ENCODE results near the gene METAP1D.
A peak's percentile ranks its signal among the peaks of the same experiment; 100 is the strongest.

Gene METAP1D

DNA sequence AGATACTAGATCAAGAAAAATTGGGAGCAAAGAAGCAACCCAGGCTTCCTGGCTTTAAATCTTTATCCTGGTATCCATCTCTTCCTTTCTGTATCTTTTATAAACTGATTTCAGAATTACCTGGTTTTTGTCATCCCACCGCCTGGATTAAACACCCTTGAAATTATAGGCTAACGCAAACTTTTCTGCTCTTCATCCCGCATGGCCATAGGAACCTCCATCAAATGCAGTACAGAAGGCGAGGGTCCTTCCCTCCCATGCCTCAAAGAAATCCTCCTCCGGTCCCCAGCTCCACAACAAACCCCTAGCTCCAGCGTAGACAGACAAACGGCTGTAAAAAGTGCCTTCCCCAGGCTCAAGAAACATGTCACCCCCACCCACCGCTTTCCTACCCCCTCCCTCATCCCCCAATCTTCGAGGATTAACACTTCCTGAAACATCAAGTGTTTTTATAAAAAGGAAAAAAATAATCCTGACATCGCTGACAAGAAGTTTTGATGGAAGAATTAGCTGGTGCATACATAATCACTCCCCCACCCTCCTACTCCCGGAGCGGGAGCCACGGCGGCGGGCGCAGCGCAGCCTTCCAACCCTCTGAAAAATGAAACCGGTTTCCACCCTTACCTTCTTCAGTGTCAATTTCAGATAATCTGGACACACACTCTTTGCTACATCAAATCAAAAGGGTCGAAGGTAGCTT is 93.1 kb downstream of the METAP1D start:
- Histone ChIP-seq H3K27ac (ENCODE audit: low read depth, low read length, severe bottlenecking) (no peak overlapping the region), H3K9me3 (ENCODE audit: control insufficient read depth, low read length) (no peaks in the 10 kb centered on the region), H3K4me1 (ENCODE audit: control insufficient read depth, insufficient read depth, low read length, poor library complexity, severe bottlenecking) (peaks cover 30% of the 10 kb centered on the region), H3K36me3 (ENCODE audit: control insufficient read depth, insufficient read depth, low read length) (no peaks in the 10 kb centered on the region), H3K4me3 (ENCODE audit: extremely low read depth, insufficient read depth, low read length, poor library complexity, severe bottlenecking) (no peak overlapping the region)
- WGBS, 2 experiments (ENCODE audit: insufficient coverage in 2 of 2) = 0 to 2% methylated on average over 3 to 7 of the region's 19 CpGs

DNA sequence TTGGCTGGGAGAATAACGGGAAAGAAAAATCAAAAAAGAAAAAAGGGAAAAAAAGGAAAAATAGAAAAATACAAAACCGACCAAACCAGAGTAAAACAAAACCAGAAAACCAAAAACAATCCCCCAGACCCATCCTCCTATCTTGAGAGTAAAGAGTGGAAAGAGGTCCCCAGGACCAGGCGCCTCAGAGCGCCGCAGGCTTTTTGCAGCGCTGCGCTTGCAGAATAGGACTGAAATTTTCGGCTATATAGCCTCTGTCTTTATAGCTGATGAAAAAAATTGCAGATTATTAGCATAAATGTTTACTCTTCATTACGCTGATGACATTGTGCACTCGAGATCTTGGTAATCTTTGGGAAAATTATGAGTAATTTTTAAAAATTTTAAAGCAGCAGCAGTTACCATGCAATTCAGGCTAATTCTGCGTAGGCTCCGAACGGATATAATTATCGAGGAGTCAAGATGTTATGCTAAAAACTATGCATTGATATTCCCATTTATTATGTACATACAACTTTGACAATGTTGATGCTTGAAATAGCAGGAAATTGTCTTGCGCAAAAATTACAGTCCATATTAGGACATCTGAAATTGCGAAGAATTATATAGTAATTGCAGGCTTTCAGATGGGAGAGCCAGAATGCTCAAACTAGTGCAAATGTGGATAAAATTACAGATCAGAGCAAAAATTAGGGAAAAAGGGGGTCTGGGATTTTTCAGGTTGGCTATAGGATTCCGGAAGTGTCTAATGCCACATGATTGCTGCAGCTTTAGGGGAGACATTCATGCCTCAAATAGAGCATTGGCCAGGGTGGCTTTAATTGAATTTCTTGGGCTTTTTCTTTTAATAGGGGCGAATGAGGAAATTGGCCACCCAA is 93.9 kb downstream of the METAP1D start:
- 0 to 3% methylated on average over 3 to 9 of the region's 18 CpGs for WGBS, 2 experiments (ENCODE audit: insufficient coverage in 2 of 2)
- Histone ChIP-seq H3K27ac (ENCODE audit: low read depth, low read length, severe bottlenecking) (peak overlapping the region; percentile 41), H3K4me1 (ENCODE audit: control insufficient read depth, insufficient read depth, low read length, poor library complexity, severe bottlenecking) (peaks cover 35% of the 10 kb centered on the region), H3K4me3 (ENCODE audit: extremely low read depth, insufficient read depth, low read length, poor library complexity, severe bottlenecking) (peak overlapping the region; percentile 45), H3K9me3 (ENCODE audit: control insufficient read depth, low read length) (no peaks in the 10 kb centered on the region), H3K36me3 (ENCODE audit: control insufficient read depth, insufficient read depth, low read length) (no peaks in the 10 kb centered on the region)

DNA sequence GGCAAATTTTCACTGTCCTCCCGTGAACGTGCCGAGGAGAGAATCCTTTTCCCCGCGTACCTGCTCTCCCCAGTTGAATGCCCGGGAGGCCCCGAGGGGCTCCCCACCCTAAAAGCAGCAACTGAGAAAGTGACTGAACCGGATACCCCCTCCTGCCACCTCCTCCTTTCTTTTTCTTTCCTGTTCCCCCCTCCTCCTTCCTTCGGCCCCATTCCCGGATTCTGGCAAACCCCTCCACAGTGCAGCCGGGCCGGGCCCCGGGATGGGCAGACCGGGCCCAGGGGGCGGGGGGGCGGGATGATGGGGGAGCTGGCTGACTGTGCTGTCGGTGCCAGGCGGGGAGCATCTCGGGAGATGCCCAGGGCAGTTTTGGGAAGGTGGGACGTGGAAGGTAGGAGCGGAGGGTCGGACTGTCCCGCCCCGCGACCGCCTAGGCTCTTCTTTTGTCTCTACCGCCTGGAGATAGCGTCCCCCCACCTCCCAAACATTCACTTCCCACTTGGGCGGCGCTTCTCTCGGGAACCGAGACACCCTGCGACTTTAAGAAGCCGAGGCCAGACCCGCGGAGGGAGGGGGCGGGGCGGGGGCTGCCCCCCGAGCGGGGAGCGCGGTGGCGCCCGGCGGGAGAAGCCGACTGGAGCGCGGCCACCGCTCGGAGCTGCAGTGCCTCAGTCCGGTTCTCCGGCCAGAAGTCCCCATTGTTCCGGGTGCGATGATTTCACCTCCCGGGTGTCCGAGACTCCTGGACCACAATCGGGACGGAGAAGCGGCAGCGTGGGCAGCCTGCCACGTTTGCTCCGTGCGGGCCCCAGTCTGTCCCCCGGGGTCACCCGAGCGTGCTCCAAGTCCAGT is 94.8 kb downstream of the METAP1D start:
- Histone ChIP-seq H3K36me3 (ENCODE audit: control insufficient read depth, insufficient read depth, low read length) (no peaks in the 10 kb centered on the region), H3K4me1 (ENCODE audit: control insufficient read depth, insufficient read depth, low read length, poor library complexity, severe bottlenecking) (peaks cover 37% of the 10 kb centered on the region), H3K9me3 (ENCODE audit: control insufficient read depth, low read length) (no peaks in the 10 kb centered on the region), H3K27ac (ENCODE audit: low read depth, low read length, severe bottlenecking) (peak overlapping the region; percentile 93), H3K4me3 (ENCODE audit: extremely low read depth, insufficient read depth, low read length, poor library complexity, severe bottlenecking) (peak overlapping the region; percentile 45)
- WGBS, 2 experiments (ENCODE audit: insufficient coverage in 2 of 2) = 0% methylated on average over 38 to 49 of the region's 66 CpGs

DNA sequence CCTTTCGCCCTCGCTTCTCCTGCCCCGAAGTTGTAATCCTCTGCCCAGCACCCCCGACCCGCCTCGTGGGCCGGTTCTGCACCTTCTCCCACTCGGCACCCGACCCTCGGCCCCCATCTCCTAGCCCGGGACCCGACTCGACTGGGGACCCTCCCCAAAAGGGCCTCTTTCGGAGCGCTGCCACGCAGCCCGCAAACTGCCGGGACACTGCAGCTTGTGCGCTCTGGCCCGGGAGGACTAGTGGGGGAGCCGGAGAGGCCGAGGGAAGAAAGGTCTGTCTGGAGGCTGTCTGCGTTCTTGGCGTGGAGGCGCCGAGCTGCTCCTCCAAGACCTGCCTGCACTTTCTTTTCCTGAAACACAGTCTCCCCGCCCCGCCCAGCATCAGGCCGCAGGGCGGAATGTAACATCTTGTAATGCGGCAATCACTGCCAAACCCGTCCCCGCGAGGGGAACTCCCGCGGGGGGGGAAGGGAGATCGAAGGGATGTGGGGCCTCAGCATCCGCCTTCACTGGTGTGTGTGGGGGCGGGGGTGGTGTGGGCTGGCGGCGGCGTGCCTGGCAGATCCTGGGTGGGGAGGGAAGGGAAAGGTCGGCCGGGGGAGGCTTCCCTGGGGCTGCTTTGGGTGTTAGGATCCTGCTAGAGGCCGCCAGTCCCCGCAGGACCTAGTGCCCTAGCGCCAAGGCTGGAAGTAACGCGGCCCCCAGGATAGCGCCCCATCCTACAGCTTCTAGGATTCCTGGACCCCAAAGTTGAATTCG is 95.6 kb downstream of the METAP1D start:
- Histone ChIP-seq H3K9me3 (ENCODE audit: control insufficient read depth, low read length) (no peaks in the 10 kb centered on the region), H3K36me3 (ENCODE audit: control insufficient read depth, insufficient read depth, low read length) (peaks cover 4% of the 10 kb centered on the region), H3K4me3 (ENCODE audit: extremely low read depth, insufficient read depth, low read length, poor library complexity, severe bottlenecking) (peak overlapping the region; percentile 45), H3K4me1 (ENCODE audit: control insufficient read depth, insufficient read depth, low read length, poor library complexity, severe bottlenecking) (peaks cover 38% of the 10 kb centered on the region), H3K27ac (ENCODE audit: low read depth, low read length, severe bottlenecking) (peak overlapping the region; percentile 93)
- 0% methylated on average over 31 to 38 of the region's 51 CpGs for WGBS, 2 experiments (ENCODE audit: insufficient coverage in 2 of 2)

DNA sequence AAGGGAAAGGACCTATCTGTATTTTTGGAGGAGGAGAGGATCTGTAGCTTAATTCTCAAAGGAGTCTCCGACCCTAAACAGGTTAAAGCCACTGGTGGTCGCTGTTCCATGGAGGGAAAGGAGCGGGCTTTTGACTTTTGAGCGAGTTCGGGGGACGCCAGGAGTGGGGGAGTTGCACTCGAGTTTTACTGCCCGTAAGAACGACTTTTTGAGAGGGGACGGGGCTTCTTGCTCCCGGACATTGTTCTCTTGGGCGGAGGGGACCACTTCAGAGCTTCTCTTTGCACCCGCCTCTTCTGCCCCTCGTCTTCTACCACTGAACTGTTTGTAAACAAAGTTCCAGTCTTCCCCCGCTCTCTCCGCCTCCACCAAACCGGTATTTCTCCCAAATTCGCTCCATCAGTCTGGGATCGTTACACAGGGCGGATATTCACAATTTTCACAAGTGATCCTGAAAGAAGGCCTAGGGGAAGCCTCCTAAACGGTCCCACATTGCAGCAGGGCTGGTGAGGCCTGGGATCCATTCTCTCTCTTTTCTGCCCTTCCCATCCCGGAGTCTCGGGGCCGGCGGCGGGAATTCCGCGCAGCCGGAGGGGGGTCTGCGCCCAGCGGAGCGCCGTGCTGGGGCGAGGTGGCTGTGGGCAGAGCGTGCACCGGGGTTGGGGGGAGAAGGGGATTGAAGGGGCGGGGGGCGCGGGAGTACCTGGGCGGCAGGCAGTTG is 96.3 kb downstream of the METAP1D start:
- 1% methylated on average over 21 to 24 of the region's 40 CpGs for WGBS, 2 experiments (ENCODE audit: insufficient coverage in 2 of 2)
- peaks cover 4% of the 10 kb centered on the region for H3K36me3 ChIP-seq (ENCODE audit: control insufficient read depth, insufficient read depth, low read length)
- H3K4me1 ChIP-seq (ENCODE audit: control insufficient read depth, insufficient read depth, low read length, poor library complexity, severe bottlenecking) = peaks cover 38% of the 10 kb centered on the region
- H3K27ac ChIP-seq (ENCODE audit: low read depth, low read length, severe bottlenecking) = peak overlapping the region; percentile 93
- H3K4me3 ChIP-seq (ENCODE audit: extremely low read depth, insufficient read depth, low read length, poor library complexity, severe bottlenecking) = peak overlapping the region; percentile 45
- no peaks in the 10 kb centered on the region for H3K9me3 ChIP-seq (ENCODE audit: control insufficient read depth, low read length)

DNA sequence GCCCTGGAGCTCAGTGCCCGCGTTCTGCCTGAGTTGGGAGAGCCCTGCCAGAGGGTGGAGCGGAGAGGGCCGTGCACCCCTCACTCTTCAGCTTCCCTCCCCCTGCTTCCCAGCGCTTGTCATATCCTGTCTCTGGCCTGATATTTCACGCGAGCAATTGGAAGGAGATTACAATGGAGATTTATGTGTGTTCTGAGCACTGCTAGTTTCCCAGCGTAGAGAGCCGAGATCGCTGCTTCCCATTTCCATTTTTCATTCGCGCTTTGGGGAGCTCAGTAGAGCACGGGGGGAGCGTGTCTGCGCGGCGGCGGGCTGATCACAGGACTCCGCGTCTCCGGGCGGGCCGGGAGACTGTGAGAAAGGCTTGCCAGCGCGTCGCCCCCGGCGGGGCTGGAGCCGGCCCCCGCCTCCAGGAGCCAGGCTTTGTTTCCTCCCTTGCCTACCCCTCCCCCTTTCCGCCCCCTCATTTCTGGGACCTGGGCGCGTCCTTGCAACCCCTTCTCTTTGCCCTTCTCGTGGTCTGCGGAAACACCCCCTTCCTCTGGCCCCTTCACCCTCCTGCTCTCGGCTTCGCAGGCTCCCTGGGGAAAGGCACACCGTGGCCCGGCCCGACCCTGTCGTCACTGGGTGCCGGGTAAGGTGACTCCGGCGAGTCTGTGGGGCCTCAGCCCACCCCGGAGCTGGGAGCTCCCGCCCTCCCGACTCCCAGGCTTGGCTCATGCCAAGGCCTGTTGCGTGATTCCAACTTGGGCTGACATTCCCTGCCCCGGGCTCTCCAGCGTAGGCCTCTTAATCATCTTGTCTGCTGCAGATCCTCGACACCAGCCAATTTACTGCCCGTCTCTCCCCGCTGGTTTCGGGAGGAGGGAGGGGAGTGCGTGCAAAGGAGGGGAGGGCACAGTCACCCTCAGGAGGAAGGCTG is 97.1 kb downstream of the METAP1D start:
- Histone ChIP-seq H3K4me3 (ENCODE audit: extremely low read depth, insufficient read depth, low read length, poor library complexity, severe bottlenecking) (peak overlapping the region; percentile 45), H3K36me3 (ENCODE audit: control insufficient read depth, insufficient read depth, low read length) (peaks cover 4% of the 10 kb centered on the region), H3K4me1 (ENCODE audit: control insufficient read depth, insufficient read depth, low read length, poor library complexity, severe bottlenecking) (peaks cover 38% of the 10 kb centered on the region), H3K9me3 (ENCODE audit: control insufficient read depth, low read length) (no peaks in the 10 kb centered on the region), H3K27ac (ENCODE audit: low read depth, low read length, severe bottlenecking) (peak overlapping the region; percentile 93)
- 1 to 3% methylated on average over 15 to 32 of the region's 55 CpGs for WGBS, 2 experiments (ENCODE audit: insufficient coverage in 2 of 2)

DNA sequence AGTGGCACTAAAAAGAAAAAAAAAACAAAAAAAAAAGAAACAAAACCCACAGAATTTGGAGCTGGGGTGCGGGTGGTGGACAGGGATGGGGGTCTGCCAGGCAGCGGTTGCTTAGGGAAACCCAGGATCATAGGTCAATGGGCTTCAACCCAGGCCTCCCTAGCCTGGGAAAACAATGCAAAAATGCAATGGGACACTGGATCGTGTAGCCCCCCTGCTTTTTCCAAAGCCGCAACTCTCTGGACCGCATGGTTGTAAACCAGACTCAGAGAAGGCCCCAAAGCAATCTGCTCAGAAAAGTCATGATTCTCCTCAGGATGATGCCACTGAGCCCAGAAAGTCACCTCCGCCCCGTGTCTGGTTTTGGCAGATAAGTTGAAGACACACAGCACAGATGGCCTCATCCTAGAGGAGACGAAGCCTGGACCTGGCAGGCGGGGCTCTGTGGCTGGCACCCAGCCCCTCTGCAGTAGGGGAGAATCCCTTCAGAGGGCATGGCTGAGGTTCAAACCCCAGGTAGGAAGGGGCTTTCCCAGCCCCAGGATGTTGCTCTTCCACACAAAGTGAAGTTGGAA is 97.9 kb downstream of the METAP1D start:
- 25 to 26% methylated on average over 5 to 9 of the region's 9 CpGs for WGBS, 2 experiments (ENCODE audit: insufficient coverage in 2 of 2)
- H3K27ac ChIP-seq (ENCODE audit: low read depth, low read length, severe bottlenecking) = peak overlapping the region; percentile 93

DNA sequence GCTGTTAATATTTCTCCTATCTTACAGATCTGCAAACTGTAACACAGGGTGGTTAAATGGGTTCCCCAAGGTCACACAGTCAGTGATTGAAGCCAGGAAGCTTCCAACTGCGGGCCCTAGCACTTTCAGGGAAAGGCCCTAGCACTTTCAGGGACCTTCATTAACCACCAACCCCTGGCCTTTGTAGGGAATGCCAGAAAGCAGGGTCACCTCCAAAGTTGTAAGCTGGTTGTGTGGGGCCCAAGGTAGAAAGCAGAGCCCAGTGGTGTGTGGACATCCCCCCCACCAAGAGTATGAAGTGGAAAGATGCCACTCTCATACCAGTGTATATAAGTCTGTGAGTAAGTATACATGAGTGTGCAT is 98.5 kb downstream of the METAP1D start:
- peak overlapping the region; percentile 92 for H3K27ac ChIP-seq (ENCODE audit: low read depth, low read length, severe bottlenecking)
- H3K4me1 ChIP-seq (ENCODE audit: control insufficient read depth, insufficient read depth, low read length, poor library complexity, severe bottlenecking) = peaks cover 40% of the 10 kb centered on the region
- H3K36me3 ChIP-seq (ENCODE audit: control insufficient read depth, insufficient read depth, low read length) = peaks cover 4% of the 10 kb centered on the region
- no CpG with 5 or more reads among the region's 1 CpG for WGBS, 2 experiments (ENCODE audit: insufficient coverage in 2 of 2)
- H3K9me3 ChIP-seq (ENCODE audit: control insufficient read depth, low read length) = no peaks in the 10 kb centered on the region
- peak overlapping the region; percentile 61 for H3K4me3 ChIP-seq (ENCODE audit: extremely low read depth, insufficient read depth, low read length, poor library complexity, severe bottlenecking)

More for the DNA sequence above, 97.9 kb downstream of the METAP1D start:
- Histone ChIP-seq H3K36me3 (ENCODE audit: control insufficient read depth, insufficient read depth, low read length) (peaks cover 4% of the 10 kb centered on the region), H3K4me3 (ENCODE audit: extremely low read depth, insufficient read depth, low read length, poor library complexity, severe bottlenecking) (peak overlapping the region; percentile 45), H3K9me3 (ENCODE audit: control insufficient read depth, low read length) (no peaks in the 10 kb centered on the region), H3K4me1 (ENCODE audit: control insufficient read depth, insufficient read depth, low read length, poor library complexity, severe bottlenecking) (peaks cover 38% of the 10 kb centered on the region)
